ENCODE data around the gene UNG.
"Not testable (repeated sequence)": the region's sequence is repeated elsewhere in the genome, so short reads cannot be mapped to it uniquely, and the experiment has no call there.

Gene UNG

DNA sequence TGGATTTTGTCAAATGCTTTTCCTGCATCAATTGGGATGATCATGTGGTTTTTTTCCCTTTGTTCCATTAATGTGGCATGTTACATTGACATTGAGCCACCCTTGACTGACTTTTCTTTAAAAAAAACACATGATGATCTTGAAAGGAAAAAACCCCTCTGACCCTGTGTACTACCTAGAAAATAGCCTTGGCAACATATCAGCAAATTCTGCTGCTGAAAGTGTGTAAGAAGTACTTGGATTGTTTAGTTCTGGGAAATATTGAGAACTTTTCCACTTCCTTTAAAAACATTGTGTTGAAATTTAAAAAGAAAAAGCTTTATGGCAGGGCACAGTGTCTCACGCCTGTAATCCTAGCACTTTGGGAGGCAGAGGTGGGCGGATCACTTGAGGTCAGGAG is 39.7 kb downstream of the UNG start:
- no peak for DNase-seq (ENCODE audit: low spot score)
- TF ChIP-seq, protein P1, sequence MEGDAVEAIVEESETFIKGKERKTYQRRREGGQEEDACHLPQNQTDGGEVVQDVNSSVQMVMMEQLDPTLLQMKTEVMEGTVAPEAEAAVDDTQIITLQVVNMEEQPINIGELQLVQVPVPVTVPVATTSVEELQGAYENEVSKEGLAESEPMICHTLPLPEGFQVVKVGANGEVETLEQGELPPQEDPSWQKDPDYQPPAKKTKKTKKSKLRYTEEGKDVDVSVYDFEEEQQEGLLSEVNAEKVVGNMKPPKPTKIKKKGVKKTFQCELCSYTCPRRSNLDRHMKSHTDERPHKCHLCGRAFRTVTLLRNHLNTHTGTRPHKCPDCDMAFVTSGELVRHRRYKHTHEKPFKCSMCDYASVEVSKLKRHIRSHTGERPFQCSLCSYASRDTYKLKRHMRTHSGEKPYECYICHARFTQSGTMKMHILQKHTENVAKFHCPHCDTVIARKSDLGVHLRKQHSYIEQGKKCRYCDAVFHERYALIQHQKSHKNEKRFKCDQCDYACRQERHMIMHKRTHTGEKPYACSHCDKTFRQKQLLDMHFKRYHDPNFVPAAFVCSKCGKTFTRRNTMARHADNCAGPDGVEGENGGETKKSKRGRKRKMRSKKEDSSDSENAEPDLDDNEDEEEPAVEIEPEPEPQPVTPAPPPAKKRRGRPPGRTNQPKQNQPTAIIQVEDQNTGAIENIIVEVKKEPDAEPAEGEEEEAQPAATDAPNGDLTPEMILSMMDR (IDR thresholded peaks at IDR 0.05; ENCODE audit: extremely low read depth, missing control alignments) = no peak

DNA sequence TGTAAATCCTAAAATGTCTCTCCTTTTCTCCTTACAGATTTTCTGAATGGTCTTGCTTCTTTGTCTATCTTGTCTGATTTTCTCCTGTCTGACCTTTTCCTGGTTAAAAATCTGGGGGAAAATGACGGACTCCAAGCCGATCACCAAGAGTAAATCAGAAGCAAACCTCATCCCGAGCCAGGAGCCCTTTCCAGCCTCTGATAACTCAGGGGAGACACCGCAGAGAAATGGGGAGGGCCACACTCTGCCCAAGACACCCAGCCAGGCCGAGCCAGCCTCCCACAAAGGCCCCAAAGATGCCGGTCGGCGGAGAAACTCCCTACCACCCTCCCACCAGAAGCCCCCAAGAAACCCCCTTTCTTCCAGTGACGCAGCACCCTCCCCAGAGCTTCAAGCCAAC is 42.0 kb downstream of the UNG start:
- no peak for DNase-seq (ENCODE audit: low spot score)
- TF ChIP-seq, protein P1 (IDR thresholded peaks at IDR 0.05; ENCODE audit: extremely low read depth, missing control alignments) = no peak

DNA sequence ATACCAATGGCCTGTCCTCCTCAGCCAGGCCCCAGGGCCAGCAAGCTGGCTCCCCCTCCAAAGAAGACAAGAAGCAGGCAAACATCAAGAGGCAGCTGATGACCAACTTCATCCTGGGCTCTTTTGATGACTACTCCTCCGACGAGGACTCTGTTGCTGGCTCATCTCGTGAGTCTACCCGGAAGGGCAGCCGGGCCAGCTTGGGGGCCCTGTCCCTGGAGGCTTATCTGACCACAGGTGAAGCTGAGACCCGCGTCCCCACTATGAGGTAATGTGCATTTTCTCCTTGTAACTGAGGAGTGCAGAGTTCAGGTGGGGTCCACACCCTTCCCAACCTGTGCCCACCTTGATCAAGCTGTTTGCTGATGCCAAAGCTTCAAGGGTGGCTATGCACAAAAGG is 42.4 kb downstream of the UNG start:
- TF ChIP-seq, protein P1 (IDR thresholded peaks at IDR 0.05; ENCODE audit: extremely low read depth, missing control alignments) = no peak
- DNase-seq (ENCODE audit: low spot score) = no peak

DNA sequence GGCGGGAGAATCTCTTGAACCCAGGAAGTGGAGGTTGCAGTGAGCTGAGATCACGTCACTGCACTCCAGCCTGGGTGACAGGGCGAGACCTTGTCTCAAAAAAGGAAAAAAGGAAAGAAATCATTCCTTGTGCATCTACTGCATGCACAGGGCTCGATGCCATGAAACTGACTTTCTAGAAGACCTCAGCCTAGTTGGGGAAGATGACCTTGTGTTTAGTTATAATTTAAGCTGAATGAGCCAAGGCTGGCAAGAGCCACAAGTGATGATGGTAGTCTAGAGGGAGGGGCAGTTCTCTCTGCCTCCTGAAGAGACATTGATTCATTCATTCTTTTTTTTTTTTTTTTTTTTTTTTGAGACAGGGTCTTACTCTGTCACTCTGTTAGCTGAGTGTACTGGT is 43.2 kb downstream of the UNG start:
- no peak for DNase-seq (ENCODE audit: low spot score)
- TF ChIP-seq, protein P1 (IDR thresholded peaks at IDR 0.05; ENCODE audit: extremely low read depth, missing control alignments) = no peak

DNA sequence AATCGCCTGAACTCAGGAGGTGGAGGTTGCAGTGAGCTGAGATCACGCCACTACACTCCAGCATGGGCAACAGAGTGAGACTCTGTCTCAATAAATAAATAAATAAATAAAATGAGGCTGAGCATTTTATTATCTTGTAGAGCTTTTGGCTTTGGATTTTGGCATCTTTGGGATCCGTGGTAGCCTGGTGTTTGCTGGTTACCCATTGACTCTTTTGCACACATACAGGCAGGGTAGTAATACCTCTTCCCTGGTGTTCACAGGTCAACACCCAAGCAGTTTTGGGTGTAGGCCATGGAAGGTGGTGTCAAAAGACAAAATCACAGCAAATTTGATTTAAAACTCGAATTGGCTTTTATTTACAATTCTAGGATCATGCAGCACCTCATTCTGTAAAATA is 46.8 kb downstream of the UNG start:
- TF ChIP-seq, protein P1 (IDR thresholded peaks at IDR 0.05; ENCODE audit: extremely low read depth, missing control alignments) = no peak
- no peak for DNase-seq (ENCODE audit: low spot score)

DNA sequence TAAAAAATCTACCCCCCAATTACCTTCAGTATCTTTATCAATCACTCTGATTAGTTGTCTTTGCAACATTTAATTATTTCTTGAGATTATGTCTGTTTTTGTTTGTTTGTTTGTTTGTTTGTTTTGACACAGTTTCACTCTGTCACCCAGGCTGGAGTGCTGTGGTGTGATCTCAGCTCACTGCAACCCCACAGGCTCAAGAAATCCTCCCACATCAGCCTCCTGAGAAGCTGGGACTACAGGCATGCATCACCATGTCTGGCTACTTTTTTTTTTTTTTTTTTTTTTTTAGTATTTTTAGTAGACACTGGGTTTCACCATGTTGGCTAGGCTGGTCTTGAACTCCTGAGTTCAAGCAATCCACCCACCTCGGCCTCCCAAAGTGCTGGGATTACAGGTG is 49.7 kb downstream of the UNG start:
- DNase-seq (ENCODE audit: low spot score) = not testable (repeated sequence)

DNA sequence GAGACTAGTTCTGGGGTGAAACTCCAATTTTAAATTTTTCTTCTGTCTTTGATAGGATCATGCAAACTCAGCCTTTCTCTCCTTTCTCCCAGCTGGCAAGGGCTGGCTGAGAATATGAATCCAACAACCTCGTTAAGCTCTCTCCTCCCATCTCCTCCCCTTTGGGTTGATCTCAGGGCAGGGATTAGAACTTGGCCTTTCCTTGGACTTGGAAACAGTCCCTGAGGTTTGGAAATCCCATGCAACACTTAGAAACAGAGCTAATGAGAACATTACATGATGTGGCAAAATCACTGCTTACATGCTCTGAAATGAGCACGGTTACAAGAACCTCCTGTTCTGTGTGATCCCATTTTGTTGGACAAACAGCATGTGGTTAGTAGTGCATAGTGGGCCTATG is 50.6 kb downstream of the UNG start:
- DNase-seq (ENCODE audit: low spot score) = no peak
- TF ChIP-seq, protein P1 (IDR thresholded peaks at IDR 0.05; ENCODE audit: extremely low read depth, missing control alignments) = no peak

DNA sequence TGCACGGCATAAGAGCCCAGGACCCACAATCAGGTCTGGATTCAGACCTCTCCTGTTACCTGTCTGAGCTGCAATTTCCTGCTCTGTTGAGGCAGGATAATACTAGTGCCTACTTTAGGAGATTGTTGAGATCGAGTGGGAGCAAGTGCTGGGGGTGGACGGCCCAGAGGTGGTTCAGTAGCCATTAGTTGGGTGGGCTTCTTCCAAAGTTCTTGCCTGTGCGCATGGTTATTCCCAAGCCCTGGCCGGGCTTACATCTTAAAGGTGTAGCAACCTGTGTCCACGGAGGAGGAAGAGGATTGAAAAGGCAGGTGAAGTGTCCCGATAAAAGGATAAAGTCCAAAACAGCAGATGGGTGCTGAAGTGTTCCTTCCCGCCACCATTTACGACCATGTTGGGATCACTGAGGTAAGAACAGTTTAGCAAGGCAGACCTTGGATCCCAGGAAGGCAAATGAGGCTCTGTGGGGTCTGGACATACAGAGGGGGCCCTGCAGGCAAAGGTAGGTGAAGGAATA is 52.8 kb downstream of the UNG start:
- no peak for DNase-seq (ENCODE audit: low spot score)
- TF ChIP-seq, protein P1 (IDR thresholded peaks at IDR 0.05; ENCODE audit: extremely low read depth, missing control alignments) = no peak
